Measurements from ENCODE around the gene ERC2.
"Not testable (repeated sequence)": the region's sequence is repeated elsewhere in the genome, so short reads cannot be mapped to it uniquely, and the experiment has no call there.

The ERC2 gene

DNA sequence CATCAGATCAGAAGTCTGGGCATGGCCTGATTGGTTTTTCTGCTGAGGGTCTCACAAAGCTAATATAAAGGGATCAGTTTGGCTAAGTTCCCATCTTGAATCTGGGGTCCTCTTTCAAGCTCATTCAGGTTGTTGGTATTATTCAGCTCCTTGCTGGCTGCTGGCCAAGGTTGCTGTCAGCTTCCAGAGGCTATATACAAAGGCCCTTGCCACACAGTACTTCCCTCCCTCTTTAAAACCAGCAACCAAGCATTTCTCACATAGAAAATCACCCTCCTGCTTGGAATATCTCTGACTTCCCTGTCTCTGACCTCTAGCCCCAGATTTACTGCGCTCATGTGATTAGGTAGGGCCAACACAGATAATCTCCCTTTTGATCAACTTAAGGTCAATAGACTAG, 442.9 kb downstream of the ERC2 start:
- in situ Hi-C loops (cut with HindIII; ENCODE audit: low sequenced_read_pairs): no loop called here
- TF ChIP-seq, protein P1, sequence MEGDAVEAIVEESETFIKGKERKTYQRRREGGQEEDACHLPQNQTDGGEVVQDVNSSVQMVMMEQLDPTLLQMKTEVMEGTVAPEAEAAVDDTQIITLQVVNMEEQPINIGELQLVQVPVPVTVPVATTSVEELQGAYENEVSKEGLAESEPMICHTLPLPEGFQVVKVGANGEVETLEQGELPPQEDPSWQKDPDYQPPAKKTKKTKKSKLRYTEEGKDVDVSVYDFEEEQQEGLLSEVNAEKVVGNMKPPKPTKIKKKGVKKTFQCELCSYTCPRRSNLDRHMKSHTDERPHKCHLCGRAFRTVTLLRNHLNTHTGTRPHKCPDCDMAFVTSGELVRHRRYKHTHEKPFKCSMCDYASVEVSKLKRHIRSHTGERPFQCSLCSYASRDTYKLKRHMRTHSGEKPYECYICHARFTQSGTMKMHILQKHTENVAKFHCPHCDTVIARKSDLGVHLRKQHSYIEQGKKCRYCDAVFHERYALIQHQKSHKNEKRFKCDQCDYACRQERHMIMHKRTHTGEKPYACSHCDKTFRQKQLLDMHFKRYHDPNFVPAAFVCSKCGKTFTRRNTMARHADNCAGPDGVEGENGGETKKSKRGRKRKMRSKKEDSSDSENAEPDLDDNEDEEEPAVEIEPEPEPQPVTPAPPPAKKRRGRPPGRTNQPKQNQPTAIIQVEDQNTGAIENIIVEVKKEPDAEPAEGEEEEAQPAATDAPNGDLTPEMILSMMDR (IDR thresholded peaks at IDR 0.05; ENCODE audit: low read depth, low read length, missing control alignments): no peak
- H3K4me3 ChIP-seq (ENCODE audit: low read depth, low read length): no peak overlapping the region
- DNase-seq (ENCODE audit: low read depth): no peak

DNA sequence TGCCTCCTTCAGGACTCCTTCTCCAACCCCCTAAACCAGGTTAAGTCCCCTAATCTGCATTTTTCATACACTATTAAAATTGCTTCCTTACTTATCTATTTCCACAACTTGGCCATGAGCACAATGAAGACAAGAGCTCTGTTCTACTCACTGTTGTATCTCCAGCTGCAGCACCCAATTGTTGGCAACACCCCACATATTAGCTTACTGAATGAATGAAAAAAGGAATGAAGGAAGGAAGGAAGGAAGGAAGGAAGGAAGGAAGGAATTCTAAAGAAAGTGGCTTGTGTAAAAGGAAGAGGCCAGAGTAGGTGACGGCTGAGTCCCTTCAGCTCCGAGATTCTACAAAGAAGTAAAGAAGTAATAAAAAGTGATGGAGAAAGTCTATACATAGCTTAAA, 444.7 kb downstream of the ERC2 start:
- in situ Hi-C loops (cut with HindIII; ENCODE audit: low sequenced_read_pairs): no loop called here
- DNase-seq (ENCODE audit: low read depth): no peak
- H3K4me3 ChIP-seq (ENCODE audit: low read depth, low read length): no peak overlapping the region
- TF ChIP-seq, protein P1 (IDR thresholded peaks at IDR 0.05; ENCODE audit: low read depth, low read length, missing control alignments): no peak

DNA sequence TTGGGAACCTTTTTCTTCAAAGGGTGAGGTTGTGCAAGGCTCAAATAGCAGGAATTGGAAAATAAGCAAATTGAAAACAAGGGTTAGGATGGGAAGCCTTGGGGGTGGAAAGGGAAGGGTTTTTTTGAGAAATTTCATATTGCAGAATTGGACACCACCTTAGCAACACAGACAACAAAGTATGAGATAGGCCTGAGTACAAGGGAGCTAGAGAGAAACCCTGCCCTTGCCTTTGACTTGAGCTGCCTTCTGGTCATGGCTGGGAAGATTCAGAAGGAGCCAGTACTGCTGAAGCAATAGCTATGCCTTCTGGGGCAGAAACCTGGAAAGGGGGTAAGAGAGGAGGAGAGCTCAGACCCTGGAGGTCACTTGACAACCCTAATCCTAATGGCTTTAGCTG, 445.6 kb downstream of the ERC2 start:
- DNase-seq (ENCODE audit: low read depth): no peak
- in situ Hi-C loops (cut with HindIII; ENCODE audit: low sequenced_read_pairs): no loop called here
- TF ChIP-seq, protein P1 (IDR thresholded peaks at IDR 0.05; ENCODE audit: low read depth, low read length, missing control alignments): no peak
- H3K4me3 ChIP-seq (ENCODE audit: low read depth, low read length): no peak overlapping the region

DNA sequence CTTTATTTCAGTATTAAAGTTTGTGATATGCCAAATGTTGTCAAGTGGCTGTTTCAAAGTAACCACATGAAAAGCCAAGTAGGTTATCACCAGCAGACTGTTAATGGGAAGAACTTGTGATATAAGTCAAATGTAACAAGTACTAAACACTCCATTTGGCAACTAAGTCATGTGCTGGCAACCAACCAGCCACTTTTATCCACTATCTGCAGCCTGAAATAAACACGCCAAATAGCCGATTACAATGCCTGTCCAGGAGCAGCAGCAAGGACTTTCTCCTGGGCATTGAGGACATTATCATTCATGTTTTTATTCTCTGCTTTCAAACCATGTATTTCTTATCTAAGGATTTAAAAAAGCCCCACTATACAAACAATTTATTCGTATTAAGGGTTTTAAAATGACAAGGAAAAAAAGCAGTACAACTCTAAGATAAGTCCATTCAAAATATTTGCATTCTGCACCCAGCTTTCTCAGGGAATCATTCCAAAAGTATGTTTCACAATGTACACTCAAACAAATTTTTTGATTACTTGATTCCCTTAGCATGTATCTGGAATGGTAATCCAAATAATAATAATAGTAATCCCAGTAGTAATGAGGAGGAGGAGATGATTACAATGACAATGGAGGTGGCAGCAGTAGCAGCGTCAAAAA, 448.6 kb downstream of the ERC2 start:
- in situ Hi-C loops (cut with HindIII; ENCODE audit: low sequenced_read_pairs): no loop called here
- TF ChIP-seq, protein P1 (IDR thresholded peaks at IDR 0.05; ENCODE audit: low read depth, low read length, missing control alignments): no peak
- no peak overlapping the region for H3K4me3 ChIP-seq (ENCODE audit: low read depth, low read length)
- no peak for DNase-seq (ENCODE audit: low read depth)

DNA sequence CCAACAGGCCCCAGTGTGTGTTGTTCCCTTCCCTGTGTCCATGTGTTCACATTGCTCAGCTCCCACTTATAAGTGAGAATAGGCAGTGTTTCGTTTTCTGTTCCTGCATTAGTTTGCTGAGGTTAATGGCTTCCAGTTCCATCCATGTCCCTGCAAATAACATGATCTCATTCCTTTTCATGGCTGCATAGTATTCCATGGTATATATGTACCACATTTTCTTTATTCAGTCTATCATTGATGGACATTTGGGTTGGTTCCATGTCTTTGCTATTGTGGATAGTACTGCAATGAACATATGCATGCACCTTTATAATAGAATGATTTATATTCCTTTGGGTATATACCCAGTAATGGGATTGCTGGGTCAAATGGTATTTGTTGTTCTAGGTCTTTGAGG, 452.9 kb downstream of the ERC2 start:
- in situ Hi-C loops (cut with HindIII; ENCODE audit: low sequenced_read_pairs); DNase-seq (ENCODE audit: low read depth): not testable (repeated sequence)

DNA sequence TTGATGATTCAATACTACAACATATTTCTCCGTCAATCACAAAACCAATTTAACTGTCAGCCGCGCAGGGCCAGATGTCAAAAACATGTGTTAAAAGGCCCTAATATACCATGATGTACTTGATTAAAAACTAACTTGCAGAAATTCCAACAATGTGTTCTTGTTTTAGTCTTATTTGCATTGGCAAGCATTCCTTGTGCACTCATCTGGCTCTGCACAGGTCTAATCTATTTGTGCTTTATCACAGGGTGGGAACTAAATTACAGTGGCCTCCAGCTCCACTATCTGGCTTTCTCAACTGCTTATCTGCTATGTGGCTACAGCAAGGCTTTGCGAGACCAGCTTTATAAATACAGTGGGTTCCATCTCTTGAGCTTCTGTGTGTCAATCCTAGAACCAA, 455.5 kb downstream of the ERC2 start:
- H3K4me3 ChIP-seq (ENCODE audit: low read depth, low read length): no peak overlapping the region
- DNase-seq (ENCODE audit: low read depth): no peak
- in situ Hi-C loops (cut with HindIII; ENCODE audit: low sequenced_read_pairs): no loop called here
- TF ChIP-seq, protein P1 (IDR thresholded peaks at IDR 0.05; ENCODE audit: low read depth, low read length, missing control alignments): no peak

More for the DNA sequence above, 452.9 kb downstream of the ERC2 start:
- not testable (repeated sequence) for H3K4me3 ChIP-seq (ENCODE audit: low read depth, low read length)

DNA sequence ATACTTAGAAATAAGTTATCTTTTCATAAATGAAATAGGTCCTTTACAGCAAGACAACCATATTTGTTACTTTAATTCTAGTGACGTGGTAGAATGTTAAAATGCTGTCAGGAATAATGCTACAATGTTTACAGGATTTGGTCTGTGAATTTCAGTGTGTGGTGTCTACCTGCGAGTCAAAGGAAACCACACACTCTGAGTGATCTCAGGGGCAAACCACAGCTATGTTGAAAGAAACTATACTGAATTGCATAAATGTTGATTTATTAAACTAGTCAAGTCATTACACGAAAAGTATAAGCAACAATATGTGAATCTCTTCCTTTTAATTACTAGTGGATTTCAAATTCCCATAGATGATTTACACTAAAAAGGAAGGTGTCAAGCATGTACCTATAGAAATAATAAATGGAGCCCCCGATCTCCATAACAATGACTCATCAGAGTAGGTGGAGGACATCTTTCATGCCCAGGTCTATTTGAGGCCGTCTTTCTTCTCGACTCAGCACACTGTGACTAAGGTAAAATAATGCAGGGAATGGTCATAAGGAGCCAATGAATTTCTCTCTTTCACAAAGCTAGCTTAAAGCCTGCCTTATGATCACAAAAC, 463.0 kb downstream of the ERC2 start:
- peak; percentile 57 for DNase-seq (ENCODE audit: low read depth)
- in situ Hi-C loops (cut with HindIII; ENCODE audit: low sequenced_read_pairs): no loop called here
- no peak overlapping the region for H3K4me3 ChIP-seq (ENCODE audit: low read depth, low read length)
- TF ChIP-seq, protein P1 (IDR thresholded peaks at IDR 0.05; ENCODE audit: low read depth, low read length, missing control alignments): no peak

Measured in astrocyte of the cerebellum (primary cell).